GM19463 (cell line): ENCODE measurements around the gene PHF19.

Experiments used
- ATAC-seq: cut with Tn5 transposase; IDR thresholded peaks from one replicate; pipeline ENCODE4 v1.9.1; 2021; ENCODE audit warnings: mild to moderate bottlenecking, moderate library complexity; ENCODE audit not compliant: unreplicated experiment

Gene PHF19

GRCh38 chr9:120855827-120856670, 20.9 kb downstream of the PHF19 start:
- ATAC-seq = no peak

DNA sequence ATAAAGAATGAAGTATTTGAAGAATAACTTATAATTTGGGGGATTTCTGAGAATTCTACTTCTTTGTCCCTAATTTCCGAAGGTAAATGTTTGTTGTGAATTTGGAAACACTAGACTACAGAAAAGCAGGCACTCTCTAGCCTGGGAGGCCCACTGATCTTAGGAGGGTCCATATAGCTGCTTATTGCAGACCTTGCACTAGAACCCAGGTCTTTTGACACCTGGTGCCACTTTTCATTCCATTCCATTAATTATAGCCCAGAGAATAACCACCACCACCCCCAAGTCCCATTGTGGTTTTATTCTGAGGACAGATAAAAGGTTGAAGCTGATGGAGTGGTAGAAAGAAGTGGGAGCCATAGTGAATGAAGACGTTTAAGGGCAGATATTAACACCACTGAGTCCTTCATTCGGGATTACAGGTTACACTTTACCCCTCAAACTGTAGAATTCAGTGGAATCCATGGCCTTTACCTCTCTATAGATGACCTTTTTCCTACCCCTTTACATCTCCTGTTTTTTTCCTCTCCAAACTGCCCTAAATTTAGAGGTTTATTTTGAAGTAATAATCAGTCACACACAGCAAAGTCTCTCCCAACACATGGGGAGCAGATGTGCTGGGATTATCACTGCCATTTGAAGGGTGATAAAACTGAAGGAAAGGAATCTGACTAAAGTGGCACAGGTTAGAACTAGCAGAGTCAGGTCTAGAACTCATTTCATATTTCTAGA, 22.2 kb downstream of the PHF19 start:
- ATAC-seq = no peak

DNA sequence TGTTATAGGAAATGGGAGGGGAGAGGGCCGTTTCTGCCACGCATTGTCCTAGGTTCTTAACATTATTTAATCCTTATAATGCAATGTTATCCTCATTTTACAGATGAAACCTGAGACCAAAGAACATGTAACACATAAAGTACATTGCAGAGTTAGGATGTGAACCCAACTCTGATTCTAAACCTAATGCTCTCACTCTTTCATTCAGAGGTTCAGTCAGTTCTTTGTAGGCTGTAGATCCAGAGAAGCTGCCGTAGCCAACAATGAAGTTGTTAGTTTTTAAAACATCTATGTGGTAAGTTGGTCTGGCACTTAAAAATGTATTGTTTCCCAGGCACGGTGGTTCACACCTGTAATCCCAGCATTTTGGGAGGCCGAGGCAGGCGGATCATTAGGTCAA, 23.8 kb downstream of the PHF19 start:
- ATAC-seq = no peak

GRCh38 chr9:120852240-120853010, 24.6 kb downstream of the PHF19 start:
- ATAC-seq = no peak

GRCh38 chr9:120851449-120851848, 25.5 kb downstream of the PHF19 start:
- no peak for ATAC-seq

DNA sequence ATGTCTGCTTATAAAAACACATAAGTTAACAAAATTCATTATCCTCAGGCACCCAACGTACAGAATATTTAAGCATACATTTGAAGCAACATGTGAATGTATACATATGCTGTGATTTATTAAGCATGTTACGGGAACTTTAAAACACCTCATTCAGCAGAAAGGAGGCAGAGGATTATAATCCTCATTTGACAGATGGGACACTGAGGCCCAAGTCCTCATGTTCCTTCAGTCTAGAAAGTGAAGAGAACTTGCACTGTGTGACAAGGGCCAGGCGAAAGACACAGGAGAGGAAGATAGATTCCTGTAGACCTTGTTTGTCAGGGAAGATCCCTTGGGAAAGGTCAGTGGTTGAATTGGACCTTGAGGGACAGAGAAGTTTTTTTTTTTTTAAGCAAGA, 26.7 kb downstream of the PHF19 start:
- ATAC-seq = no peak

GRCh38 chr9:120846906-120847305, 30.1 kb downstream of the PHF19 start:
- ATAC-seq = no peak

- ATAC-seq = no peak
Measured at GRCh38 chr9:120846251-120846889, 30.6 kb downstream of the PHF19 start.

DNA sequence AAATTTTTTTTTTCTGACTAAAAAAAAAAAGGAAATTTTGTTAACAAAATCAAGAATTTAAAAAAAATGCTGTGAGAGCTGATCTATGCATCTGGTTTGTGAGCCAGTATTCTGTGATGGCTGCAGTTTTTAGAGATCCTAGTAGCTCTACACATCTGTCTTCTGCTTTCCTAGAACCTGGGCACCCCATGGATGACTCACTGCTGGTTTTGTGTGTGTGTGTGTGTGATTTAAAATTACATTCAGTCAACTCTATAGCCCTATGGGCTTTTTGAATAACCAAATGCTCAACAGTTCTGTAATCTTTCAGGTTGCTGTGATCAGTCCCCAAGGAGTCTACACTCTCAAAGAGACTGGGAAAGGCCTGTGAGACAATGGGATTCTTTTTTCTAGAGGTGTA, 31.7 kb downstream of the PHF19 start:
- no peak for ATAC-seq

GRCh38 chr9:120842685-120843485, 34.1 kb downstream of the PHF19 start, which contains the start of gene PSMD5:
PSMD5 (minus strand) TSS chr9:120842922; CDS start chr9:120842909, 13 bp downstream.
- peak; percentile 99 for ATAC-seq

- ATAC-seq = no peak
Measured at GRCh38 chr9:120841930-120842684, 34.9 kb downstream of the PHF19 start.

DNA sequence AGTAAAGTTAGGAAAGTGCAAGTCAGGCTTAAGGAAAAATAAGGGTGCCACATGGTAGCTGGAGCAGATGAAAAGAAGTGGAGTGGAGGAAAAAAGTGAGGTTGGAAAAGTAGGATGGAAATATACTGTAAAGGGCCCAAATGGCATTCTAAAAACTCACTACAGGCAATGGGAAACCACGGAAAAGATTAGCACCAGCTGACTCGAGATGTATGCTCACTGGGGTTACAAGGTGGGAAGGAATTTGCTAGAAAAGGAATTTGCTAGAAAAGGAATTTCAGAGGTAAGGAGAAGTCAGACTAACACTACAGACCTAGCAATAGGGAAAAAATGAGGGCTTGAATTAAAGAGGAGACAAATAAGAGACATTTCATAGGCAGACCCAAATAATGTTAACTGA, 37.8 kb downstream of the PHF19 start:
- no peak for ATAC-seq

DNA sequence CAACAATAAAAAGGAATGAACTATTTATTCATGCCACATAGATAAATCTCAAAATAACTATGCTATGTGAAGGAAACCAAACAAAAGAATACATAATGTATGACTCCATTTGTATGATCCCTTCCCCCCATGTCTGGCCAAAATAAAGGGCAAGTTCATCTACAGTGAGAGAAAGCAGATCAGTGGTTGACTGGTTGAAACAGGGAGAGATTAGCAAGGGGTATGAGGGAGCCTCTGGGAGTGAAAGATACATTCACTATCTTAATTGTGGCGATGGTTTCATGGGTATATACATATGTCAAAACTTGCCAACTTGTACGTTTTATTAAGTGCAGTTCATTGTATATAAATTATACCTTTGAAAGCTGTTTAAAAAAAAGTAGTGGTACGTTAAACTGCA, 39.1 kb downstream of the PHF19 start:
- ATAC-seq = no peak

- ATAC-seq = no peak
Measured at GRCh38 chr9:120833325-120833724, 43.7 kb downstream of the PHF19 start.

GRCh38 chr9:120832807-120833206, 44.2 kb downstream of the PHF19 start:
- ATAC-seq = no peak

DNA sequence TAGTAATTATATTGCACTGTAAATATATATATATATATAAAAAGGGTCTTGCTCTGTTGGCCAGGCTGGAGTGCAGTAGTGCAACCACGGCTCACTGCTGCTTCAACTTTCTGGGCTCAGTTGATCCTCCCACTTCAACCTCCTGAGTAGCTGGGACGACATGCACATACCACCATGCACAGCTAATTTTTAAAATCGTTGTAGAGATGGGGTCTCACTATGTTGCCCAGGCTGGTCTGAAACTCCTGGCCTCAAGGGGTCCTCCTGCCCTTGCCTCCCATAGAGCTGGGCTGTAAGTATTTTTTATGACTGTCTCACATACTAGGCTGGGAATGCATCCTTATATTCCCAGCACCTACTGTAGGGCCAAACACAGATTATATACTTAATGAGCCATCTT, 46.1 kb downstream of the PHF19 start:
- ATAC-seq = no peak

GRCh38 chr9:120830151-120830550, 46.8 kb downstream of the PHF19 start:
- ATAC-seq = no peak

DNA sequence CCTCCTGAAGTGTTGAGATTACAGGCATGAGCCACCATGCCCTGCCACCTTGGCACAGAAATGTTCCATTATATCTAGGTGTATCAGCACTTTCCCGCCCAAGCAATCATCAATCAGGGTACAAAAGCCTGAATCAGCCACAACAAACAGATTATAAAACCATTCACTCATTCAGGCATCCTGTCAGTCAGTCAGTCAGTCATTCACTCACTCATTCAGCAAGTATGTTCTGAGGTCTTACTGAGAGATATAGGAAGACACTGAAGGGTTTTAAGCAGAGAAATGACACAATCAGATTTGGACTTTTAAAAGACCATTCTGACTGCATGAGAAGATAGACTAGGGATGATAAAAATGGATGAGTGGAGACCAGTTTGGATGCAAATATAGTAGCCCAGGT, 47.3 kb downstream of the PHF19 start:
- ATAC-seq = no peak

- no peak for ATAC-seq
Measured at GRCh38 chr9:120820095-120820494, 56.9 kb downstream of the PHF19 start.
